Measurements from ENCODE around the gene BCL7A.

- TF ChIP-seq, protein P1, sequence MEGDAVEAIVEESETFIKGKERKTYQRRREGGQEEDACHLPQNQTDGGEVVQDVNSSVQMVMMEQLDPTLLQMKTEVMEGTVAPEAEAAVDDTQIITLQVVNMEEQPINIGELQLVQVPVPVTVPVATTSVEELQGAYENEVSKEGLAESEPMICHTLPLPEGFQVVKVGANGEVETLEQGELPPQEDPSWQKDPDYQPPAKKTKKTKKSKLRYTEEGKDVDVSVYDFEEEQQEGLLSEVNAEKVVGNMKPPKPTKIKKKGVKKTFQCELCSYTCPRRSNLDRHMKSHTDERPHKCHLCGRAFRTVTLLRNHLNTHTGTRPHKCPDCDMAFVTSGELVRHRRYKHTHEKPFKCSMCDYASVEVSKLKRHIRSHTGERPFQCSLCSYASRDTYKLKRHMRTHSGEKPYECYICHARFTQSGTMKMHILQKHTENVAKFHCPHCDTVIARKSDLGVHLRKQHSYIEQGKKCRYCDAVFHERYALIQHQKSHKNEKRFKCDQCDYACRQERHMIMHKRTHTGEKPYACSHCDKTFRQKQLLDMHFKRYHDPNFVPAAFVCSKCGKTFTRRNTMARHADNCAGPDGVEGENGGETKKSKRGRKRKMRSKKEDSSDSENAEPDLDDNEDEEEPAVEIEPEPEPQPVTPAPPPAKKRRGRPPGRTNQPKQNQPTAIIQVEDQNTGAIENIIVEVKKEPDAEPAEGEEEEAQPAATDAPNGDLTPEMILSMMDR (IDR thresholded peaks at IDR 0.05; ENCODE audit: control extremely low read depth in 1 of 3, insufficient read depth in 1 of 3, low read depth in 1 of 3, low read length in 3 of 3) = no peak
- TF ChIP-seq, protein P2, sequence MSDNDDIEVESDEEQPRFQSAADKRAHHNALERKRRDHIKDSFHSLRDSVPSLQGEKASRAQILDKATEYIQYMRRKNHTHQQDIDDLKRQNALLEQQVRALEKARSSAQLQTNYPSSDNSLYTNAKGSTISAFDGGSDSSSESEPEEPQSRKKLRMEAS (IDR thresholded peaks at IDR 0.05) = no peak
- TF ChIP-seq JUND (IDR thresholded peaks at IDR 0.05; ENCODE audit: low read length) = no peak
- no peak for TF ChIP-seq CHD2 (IDR thresholded peaks at IDR 0.05; ENCODE audit: low read length)
- no peak for TF ChIP-seq CEBPB (IDR thresholded peaks at IDR 0.05; ENCODE audit: low read depth, low read length)
- TF ChIP-seq POLR2A (IDR thresholded peaks at IDR 0.05; ENCODE audit: control extremely low read depth in 1 of 2, low read depth in 2 of 2, low read length in 2 of 2) = no peak
- TF ChIP-seq TAF1 (IDR thresholded peaks at IDR 0.05; ENCODE audit: low read depth, low read length) = no peak
- no peak for TF ChIP-seq POLR2AphosphoS5 (IDR thresholded peaks at IDR 0.05; ENCODE audit: low read depth, low read length)
- TF ChIP-seq EZH2 (IDR thresholded peaks at IDR 0.05; ENCODE audit: low read depth, low read length, severe bottlenecking) = no peak
- no peak for TF ChIP-seq NRF1 (IDR thresholded peaks at IDR 0.05; ENCODE audit: low read depth, low read length)
- no peak for TF ChIP-seq SIN3A (conservative IDR thresholded peaks at IDR 0.05 in 1 of 2, IDR thresholded peaks at IDR 0.05 in 1 of 2; ENCODE audit: low read depth in 1 of 2, low read length in 2 of 2)
- TF ChIP-seq BRCA1 (IDR thresholded peaks at IDR 0.05; ENCODE audit: low read depth, low read length) = no peak
- TF ChIP-seq, protein P3, sequence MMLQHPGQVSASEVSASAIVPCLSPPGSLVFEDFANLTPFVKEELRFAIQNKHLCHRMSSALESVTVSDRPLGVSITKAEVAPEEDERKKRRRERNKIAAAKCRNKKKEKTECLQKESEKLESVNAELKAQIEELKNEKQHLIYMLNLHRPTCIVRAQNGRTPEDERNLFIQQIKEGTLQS (IDR thresholded peaks at IDR 0.05; ENCODE audit: insufficient read depth, low read depth, low read length) = no peak
Measured at GRCh38 chr12:122061253-122061652, 39.6 kb downstream of the BCL7A start.
